ENCODE results near the gene SH2D2A. TPM values are rescaled to one million over a fixed set of nuclear protein-coding genes. Genes with fewer than 3 reads are reported as not detected.
A peak's percentile ranks its signal among the peaks of the same experiment; 100 is the strongest.

SH2D2A gene
- total RNA-seq, 1 donor from 2014 or later, result 2.2 TPM

- ATAC-seq (no peak), DNase-seq (ENCODE audit: missing footprints) (no peak)
- intact Hi-C loops (cut with DNase I), result loop anchor here (5.0 kb wide), 1 partner anchor 78 kb away; no protein-coding TSS in a partner anchor
These were observed 7.4 kb downstream of the SH2D2A start for GRCh38 chr1:156809281-156809680.

- ATAC-seq (no peak), DNase-seq (ENCODE audit: missing footprints) (no peak)
- intact Hi-C loops (cut with DNase I), result loop anchor here (5.0 kb wide), 1 partner anchor 79 kb away; no protein-coding TSS in a partner anchor
These were observed 8.2 kb downstream of the SH2D2A start for GRCh38 chr1:156808186-156809030.

GRCh38 chr1:156807627-156808026 is 9.0 kb downstream of the SH2D2A start:
- DNase-seq (ENCODE audit: missing footprints), result no peak
- ATAC-seq, result no peak
- intact Hi-C loops (cut with DNase I), result loop anchor here (5.0 kb wide), 1 partner anchor 80 kb away; no protein-coding TSS in a partner anchor

- ATAC-seq (no peak), DNase-seq (ENCODE audit: missing footprints) (no peak)
- intact Hi-C loops (cut with DNase I), result loop anchor here (5.0 kb wide), 1 partner anchor 81 kb away; no protein-coding TSS in a partner anchor
These were observed 9.9 kb downstream of the SH2D2A start for GRCh38 chr1:156806512-156807440.

- ATAC-seq (peak; percentile 52), DNase-seq (ENCODE audit: missing footprints) (no peak)
- intact Hi-C loops (cut with DNase I), result loop anchor here (5.0 kb wide), 1 partner anchor 81 kb away; no protein-coding TSS in a partner anchor
These were observed 10.7 kb downstream of the SH2D2A start for GRCh38 chr1:156805766-156806511.

GRCh38 chr1:156804572-156805243 is 11.9 kb downstream of the SH2D2A start:
- DNase-seq (ENCODE audit: missing footprints), result no peak
- intact Hi-C loops (cut with DNase I), result loop anchor here (5.0 kb wide), 1 partner anchor 83 kb away; no protein-coding TSS in a partner anchor
- ATAC-seq, result no peak

GRCh38 chr1:156804026-156804425 is 12.6 kb downstream of the SH2D2A start:
- no peak for DNase-seq (ENCODE audit: missing footprints)

GRCh38 chr1:156803086-156803851 is 13.4 kb downstream of the SH2D2A start:
- ATAC-seq, result no peak
- intact Hi-C loops (cut with DNase I), result no loop called here
- DNase-seq (ENCODE audit: missing footprints), result no peak

More at GRCh38 chr1:156804026-156804425, 12.6 kb downstream of the SH2D2A start:
- ATAC-seq, result no peak
- intact Hi-C loops (cut with DNase I), result no loop called here

- ATAC-seq, result no peak
- no peak for DNase-seq (ENCODE audit: missing footprints)
- intact Hi-C loops (cut with DNase I), result no loop called here
These were observed 14.2 kb downstream of the SH2D2A start for GRCh38 chr1:156802421-156802935.

- DNase-seq (ENCODE audit: missing footprints) (no peak), ATAC-seq (peak; percentile 79)
- intact Hi-C loops (cut with DNase I), result loop anchor here (1.0 kb wide), 1 partner anchor 9 kb away; no protein-coding TSS in a partner anchor
These were observed 15.1 kb downstream of the SH2D2A start for GRCh38 chr1:156801409-156802121.

GRCh38 chr1:156797212-156797871 is 19.3 kb downstream of the SH2D2A start:
- ATAC-seq (no peak), DNase-seq (ENCODE audit: missing footprints) (no peak)
- intact Hi-C loops (cut with DNase I), result loop anchor here (2.0 kb wide), 1 partner anchor 63 kb away; the partner anchor contains the start of gene NTRK1

- intact Hi-C loops (cut with DNase I), result loop anchor here (2.0 kb wide), 1 partner anchor 64 kb away; the partner anchor contains the start of gene NTRK1
- DNase-seq (ENCODE audit: missing footprints), result no peak
- ATAC-seq, result no peak
These were observed 20.1 kb downstream of the SH2D2A start for GRCh38 chr1:156796340-156797097.

- intact Hi-C loops (cut with DNase I), result loop anchor here (2.0 kb wide), 1 partner anchor 65 kb away; the partner anchor contains the start of gene NTRK1
- no peak for DNase-seq (ENCODE audit: missing footprints)
- ATAC-seq, result no peak
These were observed 20.9 kb downstream of the SH2D2A start for GRCh38 chr1:156795787-156796186.

- DNase-seq (ENCODE audit: missing footprints), result no peak
- no peak for ATAC-seq
- intact Hi-C loops (cut with DNase I), result no loop called here
These were observed 21.3 kb downstream of the SH2D2A start for GRCh38 chr1:156795374-156795733.

Measured in Right ventricle myocardium inferior (tissue), 1 donor.